ENCODE results near the gene ARHGAP22.

- TF ChIP-seq CTCF (IDR thresholded peaks at IDR 0.05; ENCODE audit: insufficient read depth, low read length): no peak
- TF ChIP-seq, protein P1, sequence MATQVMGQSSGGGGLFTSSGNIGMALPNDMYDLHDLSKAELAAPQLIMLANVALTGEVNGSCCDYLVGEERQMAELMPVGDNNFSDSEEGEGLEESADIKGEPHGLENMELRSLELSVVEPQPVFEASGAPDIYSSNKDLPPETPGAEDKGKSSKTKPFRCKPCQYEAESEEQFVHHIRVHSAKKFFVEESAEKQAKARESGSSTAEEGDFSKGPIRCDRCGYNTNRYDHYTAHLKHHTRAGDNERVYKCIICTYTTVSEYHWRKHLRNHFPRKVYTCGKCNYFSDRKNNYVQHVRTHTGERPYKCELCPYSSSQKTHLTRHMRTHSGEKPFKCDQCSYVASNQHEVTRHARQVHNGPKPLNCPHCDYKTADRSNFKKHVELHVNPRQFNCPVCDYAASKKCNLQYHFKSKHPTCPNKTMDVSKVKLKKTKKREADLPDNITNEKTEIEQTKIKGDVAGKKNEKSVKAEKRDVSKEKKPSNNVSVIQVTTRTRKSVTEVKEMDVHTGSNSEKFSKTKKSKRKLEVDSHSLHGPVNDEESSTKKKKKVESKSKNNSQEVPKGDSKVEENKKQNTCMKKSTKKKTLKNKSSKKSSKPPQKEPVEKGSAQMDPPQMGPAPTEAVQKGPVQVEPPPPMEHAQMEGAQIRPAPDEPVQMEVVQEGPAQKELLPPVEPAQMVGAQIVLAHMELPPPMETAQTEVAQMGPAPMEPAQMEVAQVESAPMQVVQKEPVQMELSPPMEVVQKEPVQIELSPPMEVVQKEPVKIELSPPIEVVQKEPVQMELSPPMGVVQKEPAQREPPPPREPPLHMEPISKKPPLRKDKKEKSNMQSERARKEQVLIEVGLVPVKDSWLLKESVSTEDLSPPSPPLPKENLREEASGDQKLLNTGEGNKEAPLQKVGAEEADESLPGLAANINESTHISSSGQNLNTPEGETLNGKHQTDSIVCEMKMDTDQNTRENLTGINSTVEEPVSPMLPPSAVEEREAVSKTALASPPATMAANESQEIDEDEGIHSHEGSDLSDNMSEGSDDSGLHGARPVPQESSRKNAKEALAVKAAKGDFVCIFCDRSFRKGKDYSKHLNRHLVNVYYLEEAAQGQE (IDR thresholded peaks at IDR 0.05; ENCODE audit: insufficient replicate concordance, low read depth): no peak
- no peak for TF ChIP-seq POLR2AphosphoS5 (IDR thresholded peaks at IDR 0.05; ENCODE audit: low read depth)
These were observed 146.8 kb downstream of the ARHGAP22 start for GRCh38 chr10:48457949-48458661.
